ENCODE data around the gene ZPLD1.

The ZPLD1 gene

DNA sequence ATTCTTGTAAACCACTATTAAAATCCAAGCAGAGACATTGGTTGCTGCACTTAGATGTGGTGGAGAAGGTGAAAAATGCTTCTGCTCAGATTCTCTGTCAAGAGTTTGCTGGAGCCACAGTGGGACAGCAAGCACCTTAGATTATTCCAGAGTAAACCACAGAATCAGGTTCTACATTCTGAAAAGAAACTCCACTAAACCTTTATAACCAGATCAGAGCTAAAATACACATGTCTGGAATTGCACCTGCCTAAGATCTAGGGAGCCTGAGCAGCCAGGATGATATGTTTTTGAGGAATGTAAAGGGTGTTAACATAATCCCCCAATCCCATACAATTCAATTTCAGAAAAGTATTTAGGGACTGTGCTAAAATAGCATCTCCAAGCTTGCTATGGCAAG is at the start of gene ZPLD1:
TSS of gene ZPLD1 (plus strand) at position 301 of the 400 bp plus-strand sequence. CDS start 3,473 bp downstream, outside the sequence.
- no peak for DNase-seq (ENCODE audit: low read depth in 2 of 2)

DNA sequence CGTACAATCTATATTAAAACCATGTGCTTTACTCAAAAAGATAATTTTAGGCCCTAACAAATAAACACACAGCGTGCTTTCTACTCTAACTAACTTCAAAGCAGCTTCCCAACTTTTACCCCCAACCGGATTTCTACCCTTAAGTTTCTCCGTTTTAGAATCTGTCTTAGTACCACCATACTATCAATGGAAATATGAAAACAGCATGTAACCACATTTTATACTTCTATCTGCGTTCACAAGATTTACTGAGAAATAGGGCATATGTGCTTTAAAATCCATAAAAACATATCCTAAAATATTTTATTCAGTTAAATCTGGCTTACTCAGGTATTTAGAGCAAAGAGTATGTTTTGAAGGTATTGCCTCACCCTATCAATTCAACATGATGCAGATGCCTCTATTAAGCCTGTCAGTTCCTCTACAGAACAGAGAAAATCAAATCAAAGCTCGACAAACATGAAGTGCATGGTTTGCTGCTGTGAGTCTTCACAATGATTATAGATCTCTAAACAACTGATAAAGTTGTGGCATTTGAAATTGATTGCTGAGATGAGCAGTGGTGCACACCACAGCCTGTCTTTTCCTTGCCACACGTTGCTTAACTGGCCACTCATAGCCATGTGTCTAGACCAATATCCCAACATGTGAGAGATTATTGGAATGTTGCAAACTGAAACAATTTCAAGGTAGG is 44.5 kb upstream of the ZPLD1 start:
- no peak for DNase-seq (ENCODE audit: low read depth in 2 of 2)

DNA sequence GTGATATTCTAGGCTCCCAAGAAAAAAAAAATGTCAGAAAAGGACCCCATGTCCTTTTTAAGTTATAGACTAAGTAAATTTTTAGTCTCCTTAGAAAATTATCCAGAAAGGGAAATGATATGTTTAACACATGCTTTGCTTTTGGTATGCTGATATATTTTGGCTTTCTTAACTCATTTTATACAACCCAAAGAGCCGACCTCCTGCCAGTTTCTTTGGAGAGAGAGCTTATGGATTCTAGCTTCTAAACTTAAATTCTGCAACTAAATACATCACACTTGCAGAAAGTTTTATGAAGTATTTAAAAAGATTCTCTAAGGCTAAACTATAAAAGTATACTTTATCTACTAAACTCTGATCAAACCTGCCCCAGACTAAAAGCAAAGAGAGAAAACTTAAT is 43.9 kb upstream of the ZPLD1 start:
- no peak for DNase-seq (ENCODE audit: low read depth in 2 of 2)

DNA sequence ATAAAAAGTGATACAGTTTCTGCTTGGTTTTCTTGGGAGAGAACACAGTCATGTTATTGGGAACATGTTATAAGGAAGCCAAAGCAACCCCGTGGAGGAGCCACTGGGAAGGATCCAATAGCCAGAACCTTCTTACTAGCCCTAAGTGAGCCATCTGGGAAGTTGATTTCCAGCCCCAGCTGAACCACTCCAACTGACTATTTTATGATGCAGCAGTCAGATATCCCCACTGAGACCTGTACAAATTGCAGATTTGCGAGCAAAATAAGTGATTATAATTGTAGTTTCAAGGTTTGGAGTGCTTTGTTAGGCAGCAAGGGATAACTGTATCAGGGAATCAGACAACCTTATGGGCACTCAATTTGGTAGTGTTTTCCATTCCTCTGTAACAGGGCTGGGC is 43.3 kb upstream of the ZPLD1 start:
- DNase-seq (ENCODE audit: low read depth in 2 of 2) = no peak

DNA sequence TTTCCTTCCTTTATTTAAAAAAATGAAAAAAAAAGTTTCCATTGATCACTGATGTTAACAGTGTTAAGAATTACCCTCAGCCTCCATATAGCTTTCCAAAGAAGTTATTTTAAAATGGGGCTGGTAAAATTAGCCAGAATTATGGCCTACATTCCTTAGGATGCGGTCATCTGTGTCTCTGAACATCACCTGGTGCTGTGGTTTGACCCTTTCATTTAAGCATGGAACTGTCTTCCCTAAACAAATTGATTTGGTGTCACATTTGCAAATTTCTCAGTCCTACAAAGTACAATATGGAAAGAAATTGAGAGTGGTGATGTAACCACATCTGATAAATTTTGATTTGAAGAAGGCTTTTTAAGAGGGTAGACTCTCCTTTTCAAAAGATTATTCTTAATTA is 40.3 kb upstream of the ZPLD1 start:
- no peak for DNase-seq (ENCODE audit: low read depth in 2 of 2)

DNA sequence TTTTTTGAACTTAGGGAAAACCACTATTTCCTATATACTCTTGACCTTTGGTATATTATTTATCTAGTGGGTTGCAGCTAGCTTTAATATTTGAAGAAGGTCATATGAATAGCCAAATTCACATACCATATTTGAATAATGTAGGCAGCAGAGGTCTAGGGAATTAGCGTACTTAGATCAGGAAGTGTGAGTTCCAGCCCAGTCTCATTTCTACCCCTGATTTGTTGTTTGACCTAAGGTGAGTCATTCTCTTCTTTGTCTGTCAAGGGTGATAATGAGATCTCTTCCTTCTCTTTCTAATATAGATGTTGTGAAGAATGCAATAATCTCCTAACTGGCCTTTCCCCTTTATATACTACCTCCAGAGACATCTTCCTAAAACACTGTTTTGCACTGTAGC is 36.6 kb upstream of the ZPLD1 start:
- DNase-seq (ENCODE audit: low read depth in 2 of 2) = no peak

DNA sequence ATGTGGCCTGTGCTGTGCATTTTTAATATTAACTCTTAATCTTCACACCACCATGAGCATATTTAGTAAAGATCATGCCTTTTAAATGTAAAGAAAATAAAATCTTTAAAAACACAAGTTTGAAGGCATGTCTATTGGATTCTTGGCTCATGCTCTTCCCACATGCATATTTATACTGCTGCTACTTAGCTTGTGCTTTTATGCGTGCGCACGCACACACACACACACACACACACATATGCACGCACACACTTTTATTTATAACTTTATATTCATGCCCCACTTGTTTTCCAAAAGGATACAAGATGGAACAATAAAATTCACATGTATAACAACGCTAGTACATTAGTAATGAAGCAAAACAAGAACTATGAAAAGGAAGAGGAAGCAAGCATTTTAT is 36.1 kb upstream of the ZPLD1 start:
- DNase-seq (ENCODE audit: low read depth in 2 of 2) = no peak

DNA sequence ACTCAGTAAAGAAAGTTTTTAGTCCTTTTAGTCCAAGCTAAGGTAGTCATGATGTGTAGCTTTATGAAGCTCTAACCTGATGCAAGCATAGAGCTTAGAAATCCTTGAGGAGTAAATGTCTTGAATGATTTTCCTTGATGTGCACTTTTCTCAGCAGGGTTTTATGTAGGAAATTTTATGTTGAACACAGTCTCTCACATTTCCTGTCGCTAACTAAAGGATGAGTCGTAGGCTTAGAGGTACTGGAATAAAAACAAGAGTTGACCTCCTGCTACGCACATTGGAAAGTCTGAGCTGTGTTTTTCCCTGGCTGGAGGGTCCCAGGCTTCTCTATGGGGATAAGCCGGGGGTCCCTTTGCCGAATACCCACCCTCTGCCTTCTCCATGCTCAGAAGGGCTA is 34.7 kb upstream of the ZPLD1 start:
- DNase-seq (ENCODE audit: low read depth in 2 of 2) = no peak

DNA sequence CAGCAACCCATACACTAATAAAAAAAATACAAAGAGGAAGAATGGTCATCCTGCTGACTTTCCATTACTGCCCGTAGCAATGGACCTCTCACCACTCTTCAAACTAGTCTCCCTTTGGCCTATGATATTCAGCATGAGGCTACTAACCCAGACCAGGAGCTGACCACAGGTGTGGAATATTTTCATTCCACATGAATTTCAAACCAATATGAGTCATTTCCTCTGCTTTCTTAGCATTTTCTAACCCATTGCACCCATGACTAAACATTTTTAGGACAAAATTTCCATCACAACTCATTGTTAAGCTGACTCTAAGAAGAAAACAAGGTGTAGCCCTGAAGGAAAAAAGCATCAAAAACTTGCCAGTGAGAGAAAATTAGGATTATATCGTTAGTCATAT is 34.0 kb upstream of the ZPLD1 start:
- DNase-seq (ENCODE audit: low read depth in 2 of 2) = no peak

DNA sequence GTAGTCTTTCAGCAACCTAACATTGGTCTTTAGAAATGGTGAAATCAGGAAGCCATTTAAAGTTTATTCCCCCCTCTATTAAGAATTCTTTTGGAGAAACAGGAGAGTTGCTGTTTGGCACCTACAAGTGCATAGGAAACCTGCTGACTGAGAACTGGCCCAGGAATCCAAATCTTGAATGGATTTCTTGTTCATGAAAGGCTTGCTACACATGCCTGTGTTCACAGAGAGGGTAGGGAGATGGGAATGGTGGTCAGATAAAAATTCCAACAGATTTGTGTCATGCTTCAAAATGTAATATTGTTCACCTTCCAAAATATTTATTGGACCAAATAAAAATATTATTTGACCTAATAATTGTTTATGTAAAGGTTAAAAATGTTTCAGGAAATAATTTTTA is 24.2 kb upstream of the ZPLD1 start:
- no peak for DNase-seq (ENCODE audit: low read depth in 2 of 2)

DNA sequence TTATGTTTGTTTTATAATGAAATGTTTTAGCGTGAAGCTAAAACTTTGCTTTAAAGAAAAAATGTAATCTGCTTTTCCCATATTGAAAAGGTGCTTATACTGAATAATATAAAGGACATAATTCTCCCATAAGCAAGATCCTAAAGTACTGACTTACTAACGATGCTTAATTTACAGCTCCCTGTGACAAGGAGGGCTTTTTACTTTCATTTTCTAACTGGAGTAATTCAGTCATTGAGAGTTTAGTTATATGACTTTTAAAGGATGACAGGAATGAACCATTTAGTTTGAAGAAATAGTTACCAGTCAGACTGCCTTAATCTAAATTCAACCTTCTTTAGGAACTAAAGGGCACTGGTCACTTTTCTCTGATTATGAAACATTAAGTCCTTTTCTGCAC is 19.3 kb upstream of the ZPLD1 start:
- no peak for DNase-seq (ENCODE audit: low read depth in 2 of 2)

DNA sequence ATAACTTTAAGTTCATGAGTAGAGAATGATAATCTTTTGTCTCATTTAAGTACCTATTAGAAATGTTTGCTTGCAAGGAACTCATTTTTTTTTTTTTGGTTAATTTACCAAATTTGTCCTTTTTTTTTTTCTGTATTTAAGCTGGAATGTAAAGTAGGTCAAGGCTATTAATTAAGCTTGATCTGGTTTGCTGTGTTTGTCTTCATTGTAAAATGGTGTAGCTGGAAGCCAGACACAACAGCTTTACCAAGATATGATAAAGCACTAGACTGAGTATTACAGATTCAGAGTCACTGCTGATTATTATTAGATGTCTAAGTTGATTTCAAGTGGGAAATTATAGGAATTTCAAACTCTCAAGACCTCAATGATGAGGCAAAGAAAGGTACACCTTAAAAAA is 15.0 kb upstream of the ZPLD1 start:
- no peak for DNase-seq (ENCODE audit: low read depth in 2 of 2)

DNA sequence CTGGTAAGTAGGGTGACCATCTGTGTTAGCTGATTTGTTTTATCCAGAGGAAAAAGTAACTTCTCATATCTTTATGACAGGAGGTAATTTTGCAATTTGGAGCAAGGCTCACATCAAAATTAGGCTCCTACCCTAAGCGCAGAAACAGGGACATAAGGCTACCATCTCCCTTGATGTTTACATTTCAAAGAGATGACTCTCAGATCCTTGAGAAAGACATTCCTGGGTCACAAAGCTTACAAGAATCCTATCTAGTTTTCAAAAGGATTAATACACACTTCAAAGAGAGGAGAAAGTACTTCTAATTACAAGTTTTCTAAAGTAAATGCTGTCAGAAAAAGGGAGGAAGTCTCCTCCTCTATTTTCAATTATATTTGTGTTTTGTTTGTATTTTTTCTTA is 7.0 kb downstream of the ZPLD1 start:
- no peak for DNase-seq (ENCODE audit: low read depth in 2 of 2)

DNA sequence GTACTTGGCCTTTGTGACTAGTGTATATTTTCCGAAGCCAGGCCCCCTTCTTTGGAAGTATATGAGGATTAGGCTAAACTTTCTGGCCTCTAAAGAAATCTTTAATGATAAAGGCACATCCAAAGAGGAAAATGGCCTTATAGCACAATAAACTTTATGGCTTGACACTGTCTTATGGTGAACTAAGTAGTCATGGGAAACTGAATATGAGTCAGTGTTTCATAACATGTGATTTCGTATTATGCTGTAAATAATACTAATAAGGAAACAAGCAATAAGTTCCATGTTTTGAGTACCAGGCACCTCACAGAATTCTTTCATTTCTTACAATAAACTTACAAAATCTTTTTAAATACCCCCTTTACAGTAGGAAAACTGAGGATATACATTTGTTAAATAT is 8.2 kb downstream of the ZPLD1 start:
- no peak for DNase-seq (ENCODE audit: low read depth in 2 of 2)

DNA sequence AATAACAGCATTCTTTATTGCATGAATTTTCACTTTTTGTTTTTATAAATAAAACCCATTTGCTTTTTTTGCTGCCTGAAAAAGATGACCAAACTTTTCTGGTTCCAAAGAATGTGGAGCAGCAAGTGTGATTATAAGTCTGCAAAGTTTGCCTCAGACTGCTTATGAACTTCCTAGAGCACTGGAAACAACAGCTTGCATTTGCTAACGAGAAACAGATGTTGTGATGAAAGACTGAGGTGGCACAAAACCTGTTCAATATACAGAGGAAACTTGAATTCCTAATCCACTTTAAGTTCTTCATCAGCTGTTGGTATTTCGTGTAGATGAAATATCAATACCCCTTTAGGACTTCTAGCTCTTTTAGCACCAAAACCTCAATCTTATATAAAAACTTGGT is 9.3 kb downstream of the ZPLD1 start:
- DNase-seq (ENCODE audit: low read depth in 2 of 2) = no peak

DNA sequence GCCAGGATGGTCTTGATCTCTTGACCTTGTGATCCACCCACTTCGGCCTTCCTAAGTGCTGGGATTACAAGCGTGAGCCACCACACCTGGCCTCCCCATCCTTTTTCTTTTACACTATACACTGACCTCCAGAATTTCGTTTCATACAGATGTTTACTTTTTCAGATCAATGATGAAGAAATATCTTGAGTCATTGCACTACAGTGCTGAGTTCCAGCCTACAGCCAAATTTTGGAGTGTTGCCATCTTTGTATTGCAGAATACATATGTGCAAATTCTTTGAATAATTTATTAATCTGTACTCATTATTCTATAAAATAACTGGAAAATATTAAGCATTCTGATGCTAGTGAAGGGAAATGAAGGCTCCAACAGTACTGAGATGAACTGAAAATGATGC is 12.5 kb downstream of the ZPLD1 start:
- DNase-seq (ENCODE audit: low read depth in 2 of 2) = no peak

DNA sequence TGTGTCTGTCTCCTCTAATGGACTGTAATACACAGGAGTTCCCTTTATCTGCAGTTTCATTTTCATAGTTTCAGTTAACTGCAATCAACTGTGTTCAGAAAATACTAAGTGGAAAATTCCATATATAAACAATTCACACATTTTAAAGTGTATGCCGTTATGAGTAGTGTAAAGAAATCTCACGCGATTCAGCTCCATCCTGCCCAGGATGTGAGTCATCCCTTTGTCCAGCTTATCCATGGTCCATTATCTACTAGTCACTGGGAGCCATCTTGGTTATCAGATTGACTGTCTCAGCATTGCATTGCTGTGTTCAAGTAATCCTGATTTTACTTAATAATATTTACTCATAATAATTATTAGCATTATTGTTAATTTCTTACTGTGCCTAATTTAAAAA is 14.5 kb downstream of the ZPLD1 start:
- no peak for DNase-seq (ENCODE audit: low read depth in 2 of 2)

DNA sequence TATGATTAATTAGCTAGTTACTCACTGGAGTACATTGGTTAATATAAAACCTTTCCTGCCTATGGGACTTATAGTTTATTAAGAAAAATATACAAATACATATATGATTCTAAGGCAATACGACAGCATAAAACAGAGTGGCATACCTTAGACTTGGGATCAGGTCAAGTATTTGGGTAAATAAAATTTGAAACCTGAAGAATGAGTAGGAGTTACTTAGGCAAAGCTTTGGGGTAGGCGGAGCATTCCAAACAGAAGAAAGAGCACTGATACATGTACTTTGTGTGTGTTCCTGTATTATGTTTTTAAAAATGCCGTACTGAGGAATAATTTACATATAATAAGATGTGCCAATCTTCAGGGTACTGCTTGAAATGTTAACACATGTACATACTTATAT is 15.1 kb downstream of the ZPLD1 start:
- no peak for DNase-seq (ENCODE audit: low read depth in 2 of 2)

DNA sequence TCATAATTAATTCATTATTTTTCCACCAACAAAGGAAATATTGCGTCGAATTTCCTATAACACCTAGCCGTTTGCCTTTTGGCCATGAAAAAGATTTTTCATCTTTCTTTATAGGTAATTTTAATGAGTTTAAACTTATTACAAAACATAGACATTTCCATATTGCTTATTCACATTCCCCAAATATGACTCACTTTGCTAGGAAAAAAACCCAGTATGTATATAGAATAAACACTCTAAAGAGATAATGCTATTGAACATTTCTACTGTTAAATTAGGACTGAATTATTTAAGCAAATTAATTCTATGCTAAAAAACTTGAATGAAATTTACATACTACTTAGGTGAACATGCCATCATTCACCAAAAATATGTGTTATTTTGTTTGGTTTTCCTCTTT is 16.2 kb downstream of the ZPLD1 start:
- DNase-seq (ENCODE audit: low read depth in 2 of 2) = no peak

DNA sequence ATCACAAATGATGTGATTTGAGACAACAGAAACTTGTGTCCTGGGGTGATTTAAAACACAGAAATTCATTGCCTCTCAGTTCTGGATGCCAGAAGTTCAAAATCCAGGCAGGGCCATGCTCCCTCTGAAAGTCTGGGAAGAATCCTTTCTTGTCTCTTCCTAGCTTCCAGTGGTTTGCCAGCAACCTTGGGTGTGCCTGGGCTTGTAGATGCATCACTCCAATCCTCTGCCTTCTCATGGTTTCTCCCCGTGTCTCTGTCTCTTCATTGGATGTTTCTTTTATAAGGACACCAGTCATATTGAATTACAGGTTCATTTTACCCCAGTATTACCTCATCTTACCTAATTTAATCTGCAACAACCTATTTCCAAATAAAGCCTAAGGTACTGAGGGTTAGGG is 16.7 kb downstream of the ZPLD1 start:
- no peak for DNase-seq (ENCODE audit: low read depth in 2 of 2)

DNA sequence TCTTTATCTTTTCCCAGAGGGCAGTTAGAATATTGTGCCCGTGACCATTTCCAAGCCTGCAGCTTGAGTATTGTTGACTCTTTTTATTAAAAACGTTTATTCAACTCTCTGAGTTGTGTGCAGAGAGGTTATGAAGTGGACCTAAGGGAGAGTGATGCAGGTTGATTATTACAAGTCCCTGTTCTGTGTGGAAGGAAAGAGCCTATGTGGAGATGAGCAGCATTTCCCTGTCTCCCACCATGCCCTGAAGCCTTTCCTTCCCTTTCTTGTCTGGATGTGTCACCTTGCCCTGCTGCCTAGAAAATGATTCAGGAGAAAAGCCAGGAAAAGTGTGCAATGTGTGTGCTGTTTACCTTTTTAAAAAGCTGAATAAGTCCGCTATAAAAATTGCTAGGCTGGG is 19.4 kb downstream of the ZPLD1 start:
- no peak for DNase-seq (ENCODE audit: low read depth in 2 of 2)

DNA sequence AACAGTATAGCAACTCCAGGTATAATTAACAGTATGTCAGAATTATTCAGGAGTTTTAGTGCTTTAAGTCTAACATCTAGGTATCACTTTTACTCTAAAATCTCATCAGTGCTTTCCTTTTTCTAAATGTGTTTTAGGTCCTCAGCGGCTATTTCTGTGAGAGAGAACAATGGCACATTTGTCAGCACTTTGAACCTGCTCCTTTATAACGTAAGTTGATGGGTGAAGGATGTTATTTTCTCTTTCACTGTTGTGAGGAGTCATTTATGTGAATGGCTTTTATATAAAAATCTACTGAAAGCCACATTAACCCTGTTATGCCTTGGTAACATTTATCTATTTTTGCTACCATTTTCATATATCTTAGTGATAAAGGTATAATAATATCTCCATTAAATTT is 22.8 kb downstream of the ZPLD1 start:
- no peak for DNase-seq (ENCODE audit: low read depth in 2 of 2)

DNA sequence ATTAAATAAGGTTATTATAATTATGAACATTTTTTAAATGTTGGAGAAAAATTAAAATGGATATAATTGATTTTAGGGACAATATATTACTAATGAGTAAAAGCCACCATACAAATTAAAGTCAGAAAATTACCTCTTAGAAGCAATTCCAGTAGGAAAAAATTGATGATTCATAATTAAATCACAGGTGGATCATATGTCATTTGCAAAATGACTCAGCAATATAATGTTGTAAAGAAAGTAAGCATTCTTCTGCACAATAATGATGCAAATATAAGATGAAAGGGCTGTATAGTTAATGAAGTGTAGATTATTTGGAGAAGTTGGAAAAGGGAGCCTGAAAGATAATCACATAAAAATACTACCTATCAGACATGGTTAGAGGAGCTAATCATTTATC is 25.8 kb downstream of the ZPLD1 start:
- DNase-seq (ENCODE audit: low read depth in 2 of 2) = no peak

DNA sequence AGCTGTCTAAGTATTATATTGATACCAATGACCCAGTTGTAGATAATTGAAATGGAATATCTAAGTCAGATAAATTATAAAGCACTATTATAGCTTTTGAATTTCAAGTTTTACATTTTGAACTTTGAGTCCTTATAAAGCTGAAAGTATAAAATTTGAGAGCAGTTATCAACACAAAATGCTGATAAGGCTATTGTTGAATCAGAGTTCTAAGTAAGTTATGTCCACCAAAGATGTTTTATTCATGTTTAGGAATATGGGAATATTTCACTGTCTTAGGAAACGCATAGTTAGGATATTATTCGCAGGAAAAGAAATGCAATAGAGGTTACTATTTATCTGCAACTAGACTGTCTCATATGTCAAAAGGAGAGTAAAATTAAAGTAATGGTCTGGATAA is 29.4 kb downstream of the ZPLD1 start:
- no peak for DNase-seq (ENCODE audit: low read depth in 2 of 2)

DNA sequence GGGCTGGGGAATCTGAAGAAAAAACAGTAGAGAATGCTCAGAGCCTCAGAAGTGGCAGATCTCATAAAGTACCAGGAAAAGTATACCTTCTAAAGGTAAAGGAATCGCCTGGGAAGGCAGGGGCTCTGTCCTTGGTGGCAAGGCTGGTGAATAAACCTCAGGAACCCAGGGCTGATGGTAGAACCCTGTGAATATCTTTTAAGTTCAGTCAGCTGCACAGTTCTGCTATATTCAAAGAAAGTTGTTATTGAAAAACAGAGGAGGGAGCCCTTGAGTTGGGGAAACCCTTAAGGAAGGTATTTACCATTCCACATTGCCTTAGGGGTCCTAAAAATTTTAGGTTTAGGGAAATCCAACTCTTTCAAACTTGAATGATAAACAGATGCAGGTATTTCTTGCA is 31.2 kb downstream of the ZPLD1 start:
- DNase-seq (ENCODE audit: low read depth in 2 of 2) = no peak
